PC-9 (cell line): ENCODE measurements around the gene RAB10. TPM values are rescaled to one million over a fixed set of nuclear protein-coding genes. Genes with fewer than 3 reads are reported as not detected.

Source experiments
- BruUV-seq: library from RNA; stranded (reverse); fragments of 400-500 nt; replicated peaks from 2 replicates; lab custom pipeline; 2021; lab: Mats Ljungman, UMichigan
- CTCF ChIA-PET: fragments of 300-600 bp; sonication (Branson Sonifier 250); formaldehyde crosslinking; loops from one replicate; lab custom pipeline; 2022; ENCODE audit warnings: antibody characterized with exemption; lab: Charles Lee
- POLR2A ChIA-PET: fragments of 300-600 bp; sonication (Branson Sonifier 250); formaldehyde crosslinking; loops from one replicate; lab custom pipeline; 2022; ENCODE audit warnings: antibody characterized with exemption; ENCODE audit not compliant: unreplicated experiment; lab: Charles Lee
- DNase-seq, 2 experiments: peaks; one replicate each; pipeline versions ENCODE4 v3.0.0 to v3.0.0-alpha.2; 2015 to 2022; ENCODE audit warnings: mixed read lengths in 1 of 2
- H2AFZ ChIP-seq: fragments of 200-600 bp; sonication (generic); 2 replicates; pipeline ENCODE4 v1.8.1; 2017; ENCODE audit warnings: antibody characterized with exemption
- H3F3A ChIP-seq: fragments of 200-600 bp; sonication (generic); 2 replicates; pipeline ENCODE4 v1.8.1; 2017; ENCODE audit warnings: antibody characterized with exemption, mild to moderate bottlenecking, low read depth; ENCODE audit not compliant: insufficient read depth
- H3K27ac ChIP-seq: fragments of 200-600 bp; sonication (generic); 2 replicates; pipeline ENCODE4 v1.6.1; 2016; ENCODE audit warnings: mixed run types
- H3K27me3 ChIP-seq: fragments of 200-600 bp; sonication (generic); 2 replicates; pipeline ENCODE4 v1.6.1; 2016; ENCODE audit warnings: low read depth, mixed run types; ENCODE audit not compliant: insufficient read depth
- H3K36me3 ChIP-seq: fragments of 200-600 bp; sonication (generic); 2 replicates; pipeline ENCODE4 v1.6.1; 2016; ENCODE audit warnings: low read depth, mixed run types
- H3K4me1 ChIP-seq: fragments of 200-600 bp; sonication (generic); replicated peaks from 2 replicates; pipeline ENCODE4 v1.6.1; 2016; ENCODE audit warnings: mixed run types; ENCODE audit not compliant: insufficient read depth
- H3K4me2 ChIP-seq: fragments of 200-600 bp; sonication (generic); 2 replicates; pipeline ENCODE4 v1.6.1; 2017; ENCODE audit warnings: mixed run types
- H3K4me3 ChIP-seq: fragments of 200-600 bp; sonication (generic); 2 replicates; pipeline ENCODE4 v1.6.1; 2016; ENCODE audit warnings: mixed run types
- H3K79me2 ChIP-seq: fragments of 200-600 bp; sonication (generic); 2 replicates; pipeline ENCODE4 v1.6.1; 2017; ENCODE audit warnings: low read depth, mixed run types
- H3K9me2 ChIP-seq: fragments of 200-600 bp; sonication (generic); 2 replicates; pipeline ENCODE4 v1.8.1; 2017; ENCODE audit warnings: mild to moderate bottlenecking; ENCODE audit not compliant: insufficient read depth
- H3K9me3 ChIP-seq: fragments of 200-600 bp; sonication (generic); 2 replicates; pipeline ENCODE4 v1.8.1; 2016; ENCODE audit warnings: low read depth; ENCODE audit not compliant: insufficient read depth
- H4K20me1 ChIP-seq: fragments of 200-600 bp; sonication (generic); 2 replicates; pipeline ENCODE4 v1.8.1; 2017; ENCODE audit not compliant: insufficient read depth
- EZH2 ChIP-seq: fragments of 200-600 bp; sonication (generic); IDR thresholded peaks from 2 replicates; pipeline ENCODE4 v1.8.0; 2017; ENCODE audit warnings: antibody characterized with exemption, low read depth
- intact Hi-C: fragments of 100-400 bp; cut with micrococcal nuclease; formaldehyde crosslinking; loops from one replicate; pipeline ENCODE4 v1.10.0; 2022; ENCODE audit not compliant: unreplicated experiment
- total RNA-seq: library from RNA; stranded (reverse); gene quantifications from 2 replicates; pipeline ENCODE4 v1.2.3, GENCODE V29; 2021
- TF ChIP-seq, protein P1 (sequence below): fragments of 200-600 bp; sonication (generic); conservative IDR thresholded peaks from 2 replicates; pipeline ENCODE4 v1.6.1; 2017; ENCODE audit warnings: mixed run types, antibody characterized with exemption, mild to moderate bottlenecking, moderate library complexity

RAB10 gene
- total RNA-seq, 1 experiment from 2014 or later: 171 TPM

DNA sequence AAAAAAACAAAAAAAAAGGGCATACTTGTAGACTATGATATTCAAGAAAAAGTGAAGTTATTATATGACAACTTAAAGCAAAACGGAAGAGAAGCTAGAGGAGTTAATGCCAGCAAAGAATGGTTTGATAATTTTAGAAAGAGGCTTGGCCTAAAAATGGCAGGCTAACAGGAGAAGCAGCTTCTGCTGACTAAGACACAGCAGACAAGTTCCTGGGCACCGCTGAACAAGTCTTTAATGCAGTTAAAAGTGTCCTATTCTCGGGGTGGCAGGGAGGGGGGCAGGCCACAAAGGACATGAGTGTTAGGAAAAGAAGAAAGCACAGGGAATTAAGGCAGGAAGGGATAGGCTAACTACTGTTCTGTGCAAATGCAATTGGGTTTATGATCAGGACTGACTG lies 88.7 kb downstream of the RAB10 start:
- no TSS peak for BruUV-seq
- no peak for DNase-seq
- Histone ChIP-seq H3F3A (peaks cover 53% of the 10 kb centered on the region; the same call in 1 of the 2 replicates), H3K27ac (0 out of 2 replicates have a peak overlapping the region, but pooled peaks have one; percentile 18), H3K27me3 (no peaks in the 10 kb centered on the region), H3K4me1 (no peaks in the 10 kb centered on the region), H4K20me1 (peaks cover 89% of the 10 kb centered on the region), H3K9me3 (no peaks in the 10 kb centered on the region), H3K79me2 (peaks cover 79% of the 10 kb centered on the region), H2AFZ (no peak overlapping the region), H3K36me3 (0 out of 2 replicates have a peak, but pooled peaks cover 7% of the 10 kb centered on the region), H3K4me3 (no peak overlapping the region), H3K9me2 (no peaks in the 10 kb centered on the region), H3K4me2 (no peak overlapping the region)
- ChIA-PET CTCF (no interaction called here), POLR2A (no interaction called here)
- TF ChIP-seq EZH2: no peak
- TF ChIP-seq, protein P1, sequence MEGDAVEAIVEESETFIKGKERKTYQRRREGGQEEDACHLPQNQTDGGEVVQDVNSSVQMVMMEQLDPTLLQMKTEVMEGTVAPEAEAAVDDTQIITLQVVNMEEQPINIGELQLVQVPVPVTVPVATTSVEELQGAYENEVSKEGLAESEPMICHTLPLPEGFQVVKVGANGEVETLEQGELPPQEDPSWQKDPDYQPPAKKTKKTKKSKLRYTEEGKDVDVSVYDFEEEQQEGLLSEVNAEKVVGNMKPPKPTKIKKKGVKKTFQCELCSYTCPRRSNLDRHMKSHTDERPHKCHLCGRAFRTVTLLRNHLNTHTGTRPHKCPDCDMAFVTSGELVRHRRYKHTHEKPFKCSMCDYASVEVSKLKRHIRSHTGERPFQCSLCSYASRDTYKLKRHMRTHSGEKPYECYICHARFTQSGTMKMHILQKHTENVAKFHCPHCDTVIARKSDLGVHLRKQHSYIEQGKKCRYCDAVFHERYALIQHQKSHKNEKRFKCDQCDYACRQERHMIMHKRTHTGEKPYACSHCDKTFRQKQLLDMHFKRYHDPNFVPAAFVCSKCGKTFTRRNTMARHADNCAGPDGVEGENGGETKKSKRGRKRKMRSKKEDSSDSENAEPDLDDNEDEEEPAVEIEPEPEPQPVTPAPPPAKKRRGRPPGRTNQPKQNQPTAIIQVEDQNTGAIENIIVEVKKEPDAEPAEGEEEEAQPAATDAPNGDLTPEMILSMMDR: no peak
- intact Hi-C loops: no loop called here

DNA sequence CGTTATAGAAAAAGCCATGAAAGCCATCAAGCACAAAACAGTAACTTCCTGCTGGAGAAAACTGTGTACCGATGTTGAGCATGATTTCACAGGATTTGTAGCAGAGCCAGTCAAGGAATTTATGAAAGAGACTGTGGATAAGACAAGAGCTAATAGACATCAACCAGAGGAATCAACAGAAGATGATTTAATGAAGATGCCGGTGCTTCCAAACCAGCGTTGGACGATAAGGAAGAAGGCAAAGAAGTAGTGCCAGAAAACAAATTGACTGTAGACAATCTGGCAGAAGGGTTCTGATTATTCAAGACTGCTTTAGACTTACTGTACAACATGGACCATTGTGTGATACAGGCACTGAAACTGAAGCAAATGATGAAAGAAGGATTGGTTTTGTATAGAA lies 89.5 kb downstream of the RAB10 start:
- no TSS peak for BruUV-seq
- DNase-seq: no peak
- H3K36me3 ChIP-seq: peaks cover 15% of the 10 kb centered on the region; the same call in 1 of the 2 replicates
- intact Hi-C loops: no loop called here
- H3F3A ChIP-seq: peaks cover 46% of the 10 kb centered on the region; the same call in 1 of the 2 replicates
- H4K20me1 ChIP-seq: peaks cover 82% of the 10 kb centered on the region
- H2AFZ ChIP-seq: no peak overlapping the region
- no peak overlapping the region for H3K27ac ChIP-seq
- H3K27me3 ChIP-seq: no peaks in the 10 kb centered on the region
- no peak overlapping the region for H3K4me2 ChIP-seq
- H3K79me2 ChIP-seq: peaks cover 79% of the 10 kb centered on the region
- no peaks in the 10 kb centered on the region for H3K9me2 ChIP-seq
- TF ChIP-seq, protein P1: no peak
- TF ChIP-seq EZH2: no peak
- no peaks in the 10 kb centered on the region for H3K4me1 ChIP-seq
- H3K9me3 ChIP-seq: no peaks in the 10 kb centered on the region
- H3K4me3 ChIP-seq: no peak overlapping the region
- ChIA-PET CTCF (no interaction called here), POLR2A (no interaction called here)

DNA sequence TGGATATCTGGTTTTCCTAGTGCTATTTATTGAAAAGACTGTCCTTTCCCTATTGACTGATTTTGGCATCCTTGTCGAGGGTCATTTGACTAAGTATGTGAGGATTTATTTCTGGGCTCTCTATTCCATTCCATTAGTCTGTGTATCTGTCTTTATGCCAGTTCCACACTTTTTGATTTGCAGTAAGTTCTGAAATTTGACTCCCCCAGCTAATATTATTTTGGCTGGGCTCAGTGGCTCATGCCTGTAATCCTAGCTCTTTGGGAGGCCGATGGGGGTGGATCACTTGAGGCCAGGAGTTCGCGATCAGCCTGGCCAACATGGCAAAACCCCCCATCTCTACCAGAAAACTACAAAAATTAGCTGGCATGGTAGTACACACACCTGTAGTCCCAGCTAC lies 92.2 kb downstream of the RAB10 start:
- BruUV-seq: no TSS peak
- no peaks in the 10 kb centered on the region for H3K9me2 ChIP-seq
- H3F3A ChIP-seq: peaks cover 32% of the 10 kb centered on the region; the same call in 1 of the 2 replicates
- no peaks in the 10 kb centered on the region for H3K4me1 ChIP-seq
- no peak overlapping the region for H2AFZ ChIP-seq
- peaks cover 54% of the 10 kb centered on the region for H3K79me2 ChIP-seq
- H3K27ac ChIP-seq: no peak overlapping the region
- ChIA-PET POLR2A (no interaction called here), CTCF (no interaction called here)
- intact Hi-C loops: no loop called here
- H3K27me3 ChIP-seq: no peaks in the 10 kb centered on the region
- TF ChIP-seq, protein P1: no peak
- no peak for TF ChIP-seq EZH2
- H3K4me3 ChIP-seq: no peak overlapping the region
- peaks cover 21% of the 10 kb centered on the region; the same call in 1 of the 2 replicates for H3K36me3 ChIP-seq
- DNase-seq: no peak
- no peak overlapping the region for H3K4me2 ChIP-seq
- no peaks in the 10 kb centered on the region for H3K9me3 ChIP-seq
- peaks cover 65% of the 10 kb centered on the region for H4K20me1 ChIP-seq
